Right lobe of liver (tissue), 6 donors: Measurements from ENCODE around the gene MAST4. TPM values are rescaled to one million over a fixed set of nuclear protein-coding genes. Genes with fewer than 3 reads are reported as not detected.

Source experiments
- ATAC-seq, 4 donors: fragments of 200-7000 bp; cut with Tn5 transposase; one replicate each; pipeline ENCODE4 v1.9.1; 2020; ENCODE audit warnings: mild to moderate bottlenecking in 4 of 4, moderate library complexity in 4 of 4
- DNase-seq, 3 donors: peaks; one replicate each; pipeline ENCODE4 v3.0.0-alpha.2; 2020
- H3K27ac ChIP-seq, 3 donors: fragments of 200-600 bp; one replicate each; pipeline ENCODE4 v1.8.0; 2022
- H3K27me3 ChIP-seq, 2 donors: fragments of 200-600 bp; one replicate each; pipeline ENCODE4 v1.8.0; 2022
- H3K36me3 ChIP-seq, 4 donors: fragments of 200-600 bp; sonication (generic) in 1 of 4; one replicate each; pipeline versions ENCODE4 v1.5.1 to v1.8.0; 2017 to 2022; ENCODE audit warnings: control low read depth in 1 of 4
- H3K4me1 ChIP-seq, 4 donors: fragments of 200-600 bp; sonication (generic) in 1 of 4; one replicate each; pipeline versions ENCODE4 v1.5.1 to v1.8.0; 2017 to 2022; ENCODE audit warnings: control low read depth in 1 of 4
- H3K4me3 ChIP-seq, 3 donors: fragments of 200-600 bp; one replicate each; pipeline ENCODE4 v1.8.0; 2022
- H3K9me3 ChIP-seq, 4 donors: fragments of 200-600 bp; sonication (generic) in 1 of 4; one replicate each; pipeline versions ENCODE4 v1.5.1 to v1.8.0; 2017 to 2022; ENCODE audit warnings: control low read depth in 1 of 4
- POLR2A ChIP-seq: fragments of 450-650 bp; IDR thresholded peaks from one replicate; pipeline ENCODE4 v1.6.1; 2017; ENCODE audit warnings: antibody characterized with exemption, mild to moderate bottlenecking
- whole genome bisulfite sequencing: methylation state at CpG from one replicate; pipeline ENCODE4 v1.1.6; 2018; ENCODE audit warnings: low coverage, low lambda C conversion rate; ENCODE audit not compliant: insufficient coverage; ENCODE audit errors: missing lambda C conversion rate; 5-methylcytosine and 5-hydroxymethylcytosine counted together
- intact Hi-C, 2 donors: fragments of 100-400 bp; cut with DNase I; formaldehyde crosslinking; loops; one replicate each; pipeline versions ENCODE4 v1.11.2 to v1.14.1; 2022
- total RNA-seq, 6 experiments: library from RNA; depleted of rRNA in 2 of 6; stranded (reverse); fragments of >200 nt in 2 of 6; fragmentation: NEBNext Ultra II Directional in 3 of 6; extraction: Animal tissue kit (Norgen Biotek cat#: 25700) in 3 of 6; gene quantifications; one replicate each; pipeline versions ENCODE4 v1.1.0 to v1.2.4, GENCODE V29; 2016 to 2023
- TF ChIP-seq, protein P1 (sequence below), 4 donors: fragments of 200-600 bp in 3 of 4; fragments of 450-650 bp in 1 of 4; IDR thresholded peaks; one replicate each; pipeline versions ENCODE4 v1.5.1 to v1.8.0; 2016 to 2022; ENCODE audit warnings: antibody characterized with exemption in 4 of 4, mild to moderate bottlenecking in 2 of 4
- donor health status: DM: no; HTN: yes; CAD: no.
- donor health status: DM: no; HTN: no; CAD: no.
- donor health status: DM: no; HTN: no; CAD: no.
- donor health status: DM: no; HTN: yes; CAD: no.
- donor health status: DM: no; HTN: yes; CAD: no.

The MAST4 gene
- total RNA-seq, 6 experiments from 2014 or later: 9.4 to 23.5 (median 13.9) TPM

DNA sequence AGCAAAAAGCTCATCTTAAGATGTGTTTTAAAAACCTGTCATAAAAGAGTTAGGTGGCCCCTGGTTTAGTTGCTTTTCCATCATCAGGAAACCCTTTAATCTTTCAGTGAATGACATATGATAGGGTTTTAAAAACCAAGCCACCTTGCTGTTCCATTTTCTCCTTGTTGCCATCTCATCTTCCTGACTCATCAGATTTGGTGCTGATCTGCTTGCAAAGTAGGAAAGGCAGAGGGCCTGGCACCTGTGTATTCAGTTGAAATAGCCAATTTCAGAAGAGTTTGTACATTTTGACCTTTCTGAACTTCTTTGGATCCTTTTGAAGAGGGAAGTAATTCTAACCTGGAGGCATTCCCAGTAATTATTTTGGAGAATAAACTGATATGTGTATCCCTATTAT, 327.7 kb downstream of the MAST4 start:
- Histone ChIP-seq H3K27ac (no peak overlapping the region), H3K9me3 (no peaks in the 10 kb centered on the region), H3K4me1 (no peaks in the 10 kb centered on the region), H3K4me3 (no peak overlapping the region), H3K36me3 (no peaks in the 10 kb centered on the region), H3K27me3 (no peaks in the 10 kb centered on the region)
- ATAC-seq (no peak), DNase-seq (no peak)
- intact Hi-C loops: no loop called here
- TF ChIP-seq POLR2A: no peak
- TF ChIP-seq, protein P1, sequence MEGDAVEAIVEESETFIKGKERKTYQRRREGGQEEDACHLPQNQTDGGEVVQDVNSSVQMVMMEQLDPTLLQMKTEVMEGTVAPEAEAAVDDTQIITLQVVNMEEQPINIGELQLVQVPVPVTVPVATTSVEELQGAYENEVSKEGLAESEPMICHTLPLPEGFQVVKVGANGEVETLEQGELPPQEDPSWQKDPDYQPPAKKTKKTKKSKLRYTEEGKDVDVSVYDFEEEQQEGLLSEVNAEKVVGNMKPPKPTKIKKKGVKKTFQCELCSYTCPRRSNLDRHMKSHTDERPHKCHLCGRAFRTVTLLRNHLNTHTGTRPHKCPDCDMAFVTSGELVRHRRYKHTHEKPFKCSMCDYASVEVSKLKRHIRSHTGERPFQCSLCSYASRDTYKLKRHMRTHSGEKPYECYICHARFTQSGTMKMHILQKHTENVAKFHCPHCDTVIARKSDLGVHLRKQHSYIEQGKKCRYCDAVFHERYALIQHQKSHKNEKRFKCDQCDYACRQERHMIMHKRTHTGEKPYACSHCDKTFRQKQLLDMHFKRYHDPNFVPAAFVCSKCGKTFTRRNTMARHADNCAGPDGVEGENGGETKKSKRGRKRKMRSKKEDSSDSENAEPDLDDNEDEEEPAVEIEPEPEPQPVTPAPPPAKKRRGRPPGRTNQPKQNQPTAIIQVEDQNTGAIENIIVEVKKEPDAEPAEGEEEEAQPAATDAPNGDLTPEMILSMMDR (IDR thresholded peaks at IDR 0.05): no peak

DNA sequence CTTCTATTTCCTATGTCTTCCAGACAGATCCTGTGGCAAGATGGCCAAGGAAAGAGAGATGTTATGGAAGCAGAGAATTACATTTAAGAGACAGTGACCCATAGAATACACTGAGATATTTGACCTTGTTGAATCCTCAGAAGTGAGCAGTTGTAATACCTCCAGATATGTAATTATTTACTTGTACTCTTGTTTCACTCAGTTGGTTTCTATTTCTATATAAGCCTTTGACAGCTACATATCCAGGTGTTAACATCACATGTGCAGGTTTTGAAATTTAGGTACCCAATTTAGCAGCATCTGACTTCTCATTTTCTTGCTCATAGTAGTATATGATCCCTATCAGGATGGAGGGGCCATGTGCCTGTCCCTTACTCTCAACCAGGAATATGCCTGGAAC, 330.9 kb downstream of the MAST4 start:
- Histone ChIP-seq H3K27ac (no peak overlapping the region), H3K27me3 (no peaks in the 10 kb centered on the region), H3K4me3 (no peak overlapping the region), H3K36me3 (no peaks in the 10 kb centered on the region), H3K4me1 (no peaks in the 10 kb centered on the region), H3K9me3 (no peaks in the 10 kb centered on the region)
- TF ChIP-seq POLR2A: no peak
- TF ChIP-seq, protein P1 (IDR thresholded peaks at IDR 0.05): no peak
- DNase-seq (no peak), ATAC-seq (no peak)
- intact Hi-C loops: no loop called here

DNA sequence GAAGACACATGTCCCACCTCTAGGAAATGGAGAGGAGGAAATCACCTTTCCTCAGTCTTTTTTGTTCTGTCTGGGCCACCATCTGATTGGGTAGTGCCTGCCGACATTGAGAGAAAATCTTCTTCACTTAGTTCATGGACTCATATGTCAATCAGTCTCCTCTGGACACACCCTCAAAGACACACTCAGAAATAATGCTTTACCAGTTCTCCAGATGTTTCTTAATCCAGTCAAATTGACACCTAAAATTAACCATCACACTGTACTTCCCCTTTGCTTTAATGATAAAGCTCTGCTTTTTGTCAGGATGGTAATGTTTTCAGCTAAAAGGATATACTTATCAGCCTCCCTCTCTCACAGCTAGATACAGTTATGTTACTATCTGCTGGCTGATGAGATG, 333.1 kb downstream of the MAST4 start:
- H3K36me3 ChIP-seq: no peaks in the 10 kb centered on the region
- H3K27ac ChIP-seq: no peak overlapping the region
- no peak overlapping the region for H3K4me3 ChIP-seq
- DNase-seq: no peak
- intact Hi-C loops: no loop called here
- no peak for ATAC-seq
- H3K9me3 ChIP-seq: no peaks in the 10 kb centered on the region
- TF ChIP-seq POLR2A: no peak
- TF ChIP-seq, protein P1 (IDR thresholded peaks at IDR 0.05): no peak
- no peaks in the 10 kb centered on the region for H3K4me1 ChIP-seq
- WGBS: no CpG with 5 or more reads among the region's 1 CpG
- H3K27me3 ChIP-seq: no peaks in the 10 kb centered on the region

DNA sequence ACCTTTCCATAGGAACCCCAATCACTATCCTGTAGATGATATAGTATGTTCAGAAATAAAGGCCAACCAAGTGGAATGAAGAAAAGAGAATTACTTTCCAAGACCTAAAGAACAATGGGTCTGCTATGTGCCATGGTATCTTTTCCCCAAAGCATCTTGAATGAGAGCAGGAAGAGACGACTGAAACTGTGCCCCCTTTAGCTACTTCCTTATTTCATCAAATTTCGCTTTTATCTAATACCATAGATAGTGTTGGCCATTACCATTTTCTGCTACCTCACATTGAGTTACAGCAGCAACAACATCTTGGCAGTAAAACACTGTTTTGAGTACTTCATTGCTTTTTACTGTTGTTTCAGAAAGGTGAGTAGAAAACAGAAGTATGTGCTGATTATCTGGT, 333.8 kb downstream of the MAST4 start:
- H3K36me3 ChIP-seq: no peaks in the 10 kb centered on the region
- TF ChIP-seq, protein P1 (IDR thresholded peaks at IDR 0.05): no peak
- TF ChIP-seq POLR2A: no peak
- intact Hi-C loops: no loop called here
- no peaks in the 10 kb centered on the region for H3K4me1 ChIP-seq
- no peak overlapping the region for H3K27ac ChIP-seq
- 74% methylated on average over 2 of the region's 2 CpGs for WGBS
- no peaks in the 10 kb centered on the region for H3K9me3 ChIP-seq
- no peak for DNase-seq
- H3K27me3 ChIP-seq: no peaks in the 10 kb centered on the region
- no peak overlapping the region for H3K4me3 ChIP-seq
- no peak for ATAC-seq

DNA sequence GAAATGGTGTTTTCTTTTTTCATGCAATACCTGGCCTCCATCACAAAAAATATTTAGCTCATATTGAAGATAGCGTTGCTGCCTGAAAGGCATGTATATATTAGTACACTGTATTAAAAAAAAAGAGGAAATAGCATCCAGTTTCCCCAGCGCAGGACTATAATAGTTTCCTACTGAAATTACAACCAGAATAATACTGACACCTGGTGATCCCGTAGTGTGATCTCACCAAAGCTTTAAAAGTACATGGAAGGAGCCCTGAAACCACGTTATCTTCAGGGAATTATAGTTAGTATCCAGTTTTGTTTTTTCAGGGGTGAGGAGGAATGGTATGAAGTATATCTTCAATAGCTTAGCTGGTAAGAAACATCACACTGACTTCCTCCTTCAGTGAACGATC, 335.5 kb downstream of the MAST4 start:
- Histone ChIP-seq H3K36me3 (no peaks in the 10 kb centered on the region), H3K27me3 (no peaks in the 10 kb centered on the region), H3K4me1 (no peaks in the 10 kb centered on the region), H3K27ac (no peak overlapping the region), H3K9me3 (no peaks in the 10 kb centered on the region), H3K4me3 (no peak overlapping the region)
- DNase-seq (no peak), ATAC-seq (no peak)
- intact Hi-C loops: no loop called here
- WGBS: 57% methylated on average over 5 of the region's 5 CpGs
- TF ChIP-seq, protein P1 (IDR thresholded peaks at IDR 0.05): no peak
- TF ChIP-seq POLR2A: no peak
